NCI-H2171 (cell line): Measurements from ENCODE around the gene FALEC.
"Not testable (repeated sequence)": the region's sequence is repeated elsewhere in the genome, so short reads cannot be mapped to it uniquely, and the experiment has no call there.

Experiments used
- DNase-seq: peaks from one replicate; lab custom pipeline; 2025; lab: John Stamatoyannopoulos, UW

Gene FALEC

GRCh38 chr1:150574260-150575071 is 58.9 kb downstream of the FALEC start:
- no peak for DNase-seq

- DNase-seq = no peak
These were observed 59.5 kb downstream of the FALEC start for GRCh38 chr1:150575072-150575489.

- no peak for DNase-seq
These were observed 60.2 kb downstream of the FALEC start for GRCh38 chr1:150575518-150576366.

GRCh38 chr1:150576367-150576711 is 60.8 kb downstream of the FALEC start:
- DNase-seq = no peak

GRCh38 chr1:150576794-150577556 is 61.4 kb downstream of the FALEC start:
- no peak for DNase-seq

- no peak for DNase-seq
These were observed 62.2 kb downstream of the FALEC start for GRCh38 chr1:150577557-150578271.

- peak; percentile 17 for DNase-seq
These were observed 62.9 kb downstream of the FALEC start for GRCh38 chr1:150578272-150579109.

GRCh38 chr1:150579110-150579944 is 63.8 kb downstream of the FALEC start, which contains the start of gene MCL1:
Gene MCL1 (minus strand): TSS chr1:150579610. CDS start chr1:150579530, 80 bp downstream.
- DNase-seq = peak; percentile 91

- DNase-seq = no peak
These were observed 64.5 kb downstream of the FALEC start for GRCh38 chr1:150579945-150580642.

GRCh38 chr1:150580966-150581365 is 65.4 kb downstream of the FALEC start:
- DNase-seq = not testable (repeated sequence)

GRCh38 chr1:150581437-150581836 is 65.9 kb downstream of the FALEC start:
- DNase-seq = not testable (repeated sequence)

GRCh38 chr1:150581962-150582361 is 66.4 kb downstream of the FALEC start:
- not testable (repeated sequence) for DNase-seq

- no peak for DNase-seq
These were observed 66.8 kb downstream of the FALEC start for GRCh38 chr1:150582371-150582770.
